GM12873 (cell line): ENCODE data around the gene PHPT1.

Experiments
- CTCF ChIP-seq: IDR thresholded peaks from 2 replicates; pipeline ENCODE4 v1.5.1; 2012; ENCODE audit warnings: low read depth, mild to moderate bottlenecking, moderate library complexity, low read length, control low read depth; ENCODE audit not compliant: insufficient read depth; ENCODE audit errors: missing control alignments

Gene PHPT1

GRCh38 chr9:136849038-136849959, at the start of gene PHPT1:
PHPT1 (plus strand) TSS chr9:136849409; CDS start chr9:136849431, 22 bp downstream.
- no peak for TF ChIP-seq CTCF

- no peak for TF ChIP-seq CTCF
Measured at GRCh38 chr9:136799854-136800657, 49.2 kb upstream of the PHPT1 start.

GRCh38 chr9:136802321-136802720, 46.9 kb upstream of the PHPT1 start:
- no peak for TF ChIP-seq CTCF

- no peak for TF ChIP-seq CTCF
Measured at GRCh38 chr9:136803551-136804508, 45.4 kb upstream of the PHPT1 start.

GRCh38 chr9:136804509-136805206, 44.6 kb upstream of the PHPT1 start:
- TF ChIP-seq CTCF = no peak

GRCh38 chr9:136805207-136805740, 43.9 kb upstream of the PHPT1 start:
- no peak for TF ChIP-seq CTCF
